Astrocyte of the hippocampus (primary cell): ENCODE measurements around the gene PPRC1.

ENCODE experiments used
- DNase-seq: peaks from one replicate; pipeline ENCODE4 v3.0.0; 2011; ENCODE audit warnings: low read depth, low spot score

PPRC1 gene

DNA sequence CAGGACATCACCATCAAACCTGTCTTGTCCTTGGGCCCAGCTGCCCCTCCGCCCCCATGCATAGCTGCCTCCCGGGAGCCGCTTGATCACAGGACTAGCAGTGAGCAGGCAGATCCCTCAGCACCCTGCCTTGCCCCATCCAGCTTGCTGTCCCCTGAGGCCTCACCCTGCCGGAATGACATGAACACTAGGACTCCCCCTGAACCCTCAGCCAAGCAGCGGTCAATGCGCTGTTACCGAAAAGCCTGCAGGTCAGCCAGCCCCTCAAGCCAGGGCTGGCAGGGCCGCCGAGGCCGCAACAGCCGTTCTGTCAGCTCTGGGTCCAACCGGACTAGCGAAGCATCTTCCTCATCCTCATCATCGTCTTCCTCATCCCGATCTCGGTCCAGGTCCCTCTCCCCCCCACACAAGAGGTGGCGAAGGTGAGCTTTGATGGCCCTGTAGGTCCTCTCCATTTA, 14.2 kb downstream of the PPRC1 start:
- DNase-seq: no peak

GRCh38 chr10:102147561-102147960, 14.7 kb downstream of the PPRC1 start:
- no peak for DNase-seq

- DNase-seq: no peak
Measured at GRCh38 chr10:102148275-102148674, 15.4 kb downstream of the PPRC1 start.

DNA sequence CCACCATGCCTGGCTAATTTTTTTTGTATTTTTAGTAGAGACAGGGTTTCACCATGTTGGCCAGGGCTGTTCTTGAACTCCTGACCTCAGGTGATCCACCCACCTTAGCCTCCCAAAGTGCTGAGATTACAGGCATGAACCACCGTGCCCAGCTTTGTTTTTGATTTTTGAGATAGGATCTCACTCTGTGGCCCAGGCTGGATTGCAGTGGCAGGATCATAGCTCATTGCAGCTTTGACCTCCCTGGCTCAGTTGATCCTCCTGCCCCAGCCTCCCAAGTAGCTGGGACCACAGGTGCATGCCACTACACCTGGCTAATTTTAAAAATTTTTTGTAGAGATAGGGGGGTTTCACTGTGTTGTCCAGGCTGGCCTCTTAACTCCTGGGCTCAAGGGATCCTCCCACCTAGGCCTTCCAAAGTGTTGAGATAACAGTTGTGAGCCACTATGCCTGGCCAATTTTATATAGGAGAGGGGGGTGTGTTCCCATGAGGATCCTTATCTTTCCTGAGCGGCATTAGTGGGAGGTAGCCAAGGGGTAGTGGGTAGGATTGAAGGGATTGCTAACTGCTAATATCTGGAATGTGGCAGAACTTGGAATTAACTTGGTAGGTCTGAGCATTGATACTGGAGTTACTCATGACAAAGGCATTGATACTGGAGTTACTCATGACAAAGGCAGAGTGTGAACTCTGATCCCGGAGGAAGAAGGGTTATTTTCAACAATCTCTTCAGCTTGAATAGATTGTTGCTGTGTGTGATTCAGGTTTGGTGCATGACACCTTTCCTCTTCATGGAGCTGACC, 18.3 kb downstream of the PPRC1 start:
- DNase-seq: peak; percentile 57

GRCh38 chr10:102151774-102152544, 19.1 kb downstream of the PPRC1 start, which contains the start of gene NOLC1:
Gene NOLC1 (plus strand): TSS chr10:102152389. CDS start chr10:102152411, 22 bp downstream.
- DNase-seq: peak; percentile 100

- no peak for DNase-seq
Measured at GRCh38 chr10:102152545-102152890, 19.7 kb downstream of the PPRC1 start.

GRCh38 chr10:102153093-102153620, 20.3 kb downstream of the PPRC1 start:
- DNase-seq: peak; percentile 4

DNA sequence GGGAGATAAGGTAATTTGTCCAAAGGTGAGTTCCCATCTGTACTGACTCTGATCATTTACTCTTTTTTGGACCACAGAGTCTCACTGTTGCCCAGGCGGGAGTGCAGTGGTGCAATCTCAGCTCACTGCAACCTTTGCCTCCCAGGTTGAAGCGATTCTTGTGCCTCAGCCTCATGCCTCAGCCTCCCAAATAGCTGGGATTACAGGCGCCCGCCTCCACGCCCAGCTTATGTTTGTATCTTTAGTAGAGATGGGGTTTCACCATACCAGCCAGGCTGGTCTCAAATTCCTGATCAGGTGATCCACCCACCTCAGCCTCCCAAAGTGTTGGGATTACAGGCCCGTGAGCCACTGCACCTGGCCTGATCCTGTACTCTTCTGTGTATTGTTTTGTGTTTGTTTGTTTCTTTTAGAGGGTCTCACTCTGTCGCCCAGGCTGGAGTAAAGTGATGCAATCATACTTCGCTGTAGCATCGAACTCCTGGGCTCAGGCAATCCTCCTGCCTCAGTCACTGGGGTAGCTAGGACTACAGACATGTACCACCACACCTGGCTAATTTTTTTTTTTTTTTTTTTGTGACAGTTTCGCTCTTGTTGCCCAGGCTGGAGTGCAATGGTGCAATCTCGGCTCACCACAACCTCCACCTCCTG, 21.8 kb downstream of the PPRC1 start:
- DNase-seq: no peak

DNA sequence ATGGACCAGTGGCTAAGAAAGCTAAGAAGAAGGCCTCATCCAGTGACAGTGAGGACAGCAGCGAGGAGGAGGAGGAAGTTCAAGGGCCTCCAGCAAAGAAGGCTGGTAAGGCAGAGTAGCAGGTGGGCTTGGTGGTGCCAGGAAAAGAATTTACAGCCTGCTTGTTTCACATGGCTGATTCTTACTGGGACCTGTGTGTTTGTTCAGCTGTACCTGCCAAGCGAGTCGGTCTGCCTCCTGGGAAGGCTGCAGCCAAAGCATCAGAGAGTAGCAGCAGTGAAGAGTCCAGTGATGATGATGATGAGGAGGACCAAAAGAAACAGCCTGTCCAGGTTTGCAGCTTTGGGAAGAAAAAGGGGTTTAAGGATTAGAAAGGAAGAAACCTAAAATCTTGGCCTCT, 24.4 kb downstream of the PPRC1 start:
- DNase-seq: no peak

DNA sequence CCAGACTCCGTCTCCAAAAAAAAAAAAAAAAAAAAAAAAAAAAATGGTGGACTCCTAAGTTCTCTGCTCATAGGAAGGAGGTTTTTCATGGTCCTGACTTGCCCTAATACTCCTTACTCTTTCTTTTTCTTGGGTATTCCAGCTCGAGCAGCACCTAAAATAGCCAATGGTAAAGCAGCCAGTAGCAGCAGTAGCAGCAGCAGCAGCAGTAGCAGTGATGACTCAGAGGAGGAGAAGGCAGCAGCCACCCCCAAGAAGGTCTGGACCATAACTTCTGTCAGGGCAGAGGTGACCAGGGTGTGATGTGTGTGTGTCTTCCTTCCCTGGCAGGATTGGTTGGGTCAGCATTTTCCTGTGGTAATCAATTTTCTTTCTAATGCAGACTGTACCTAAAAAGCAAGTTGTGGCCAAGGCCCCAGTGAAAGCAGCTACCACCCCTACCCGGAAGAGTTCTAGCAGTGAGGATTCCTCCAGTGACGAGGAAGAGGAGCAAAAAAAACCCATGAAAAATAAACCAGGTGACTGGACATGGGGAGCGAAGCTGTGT, 26.3 kb downstream of the PPRC1 start:
- peak; percentile 27 for DNase-seq

GRCh38 chr10:102159831-102160230, 27.0 kb downstream of the PPRC1 start:
- no peak for DNase-seq

GRCh38 chr10:102163342-102163989, 30.6 kb downstream of the PPRC1 start:
- no peak for DNase-seq

GRCh38 chr10:102167861-102168260, 35.0 kb downstream of the PPRC1 start:
- DNase-seq: no peak

- DNase-seq: no peak
Measured at GRCh38 chr10:102170602-102171001, 37.8 kb downstream of the PPRC1 start.

GRCh38 chr10:102172288-102172687, 39.4 kb downstream of the PPRC1 start:
- no peak for DNase-seq

- DNase-seq: peak; percentile 36
Measured at GRCh38 chr10:102175415-102175814, 42.6 kb downstream of the PPRC1 start.

GRCh38 chr10:102184606-102185005, 51.8 kb downstream of the PPRC1 start:
- no peak for DNase-seq

DNA sequence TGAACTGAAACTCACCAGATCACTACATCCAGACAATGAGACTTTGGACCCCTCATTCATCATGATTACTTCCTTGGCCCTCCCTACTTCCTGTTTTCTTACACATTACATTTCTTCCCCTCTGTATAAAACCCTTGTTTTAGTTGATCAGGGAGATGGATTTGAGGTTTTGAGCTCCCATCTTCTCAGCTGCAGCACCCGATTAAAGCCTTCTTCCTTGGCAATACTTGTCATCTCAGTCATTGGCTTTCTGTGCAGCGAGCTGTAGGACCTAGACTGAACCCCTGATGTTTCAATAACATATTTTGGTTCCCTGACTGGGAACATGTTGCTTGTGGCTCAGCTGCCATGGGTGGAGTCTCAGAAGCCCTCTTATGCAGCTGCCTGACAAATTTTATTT, 52.4 kb downstream of the PPRC1 start:
- DNase-seq: no peak

- DNase-seq: no peak
Measured at GRCh38 chr10:102185811-102186527, 53.1 kb downstream of the PPRC1 start.

DNA sequence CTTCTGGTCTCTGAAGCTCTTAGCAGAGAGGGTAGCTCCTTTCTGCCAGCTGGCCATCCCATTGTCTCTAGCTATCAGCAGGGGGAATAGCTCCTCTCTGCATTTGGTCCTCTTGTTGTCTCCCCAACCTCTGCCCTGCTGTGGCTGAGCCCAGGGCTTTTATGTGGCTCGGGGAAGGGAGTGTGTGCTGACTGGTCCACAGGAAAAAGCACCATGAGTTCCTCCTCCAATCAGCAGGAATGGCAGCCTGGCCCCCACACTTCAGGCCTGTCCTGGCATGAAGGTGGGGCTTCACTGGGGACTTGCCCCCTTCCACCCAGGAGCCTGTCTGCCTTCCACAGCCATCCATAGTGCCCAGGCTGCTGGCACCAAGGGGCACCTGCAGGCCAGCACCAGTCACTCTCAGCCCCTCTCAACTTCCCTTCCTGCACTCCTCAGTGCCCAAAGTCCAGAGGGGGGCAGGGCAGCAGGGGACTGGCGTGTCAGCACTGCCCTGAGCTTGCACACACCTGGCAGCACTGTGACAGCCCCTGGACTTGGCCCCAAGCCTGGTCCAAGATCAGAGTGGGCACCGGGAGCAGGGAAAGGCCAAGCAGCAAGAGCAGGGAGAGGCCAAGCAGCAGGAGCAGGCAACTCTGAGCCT, 55.6 kb downstream of the PPRC1 start:
- no peak for DNase-seq
